HAP-1 (cell line): ENCODE measurements around the gene SYPL1.
A peak's percentile ranks its signal among the peaks of the same experiment; 100 is the strongest.

Experiments used
- DNase-seq, 2 experiments: peaks; one replicate each; pipeline ENCODE4 v3.0.0-alpha.2; 2016 to 2020; ENCODE audit warnings: low spot score in 2 of 2
- H3K27me3 ChIP-seq: fragments of 250-450 bp; sonication (Bioruptor Pico); 2 replicates; pipeline ENCODE4 v1.5.1; 2020; ENCODE audit warnings: low read depth, mild to moderate bottlenecking, moderate library complexity
- H3K36me3 ChIP-seq: fragments of 250-450 bp; sonication (Bioruptor Pico); replicated peaks from 2 replicates; pipeline ENCODE4 v1.5.1; 2020; ENCODE audit warnings: mild to moderate bottlenecking
- H3K4me1 ChIP-seq: fragments of 250-450 bp; sonication (Bioruptor Pico); 2 replicates; pipeline ENCODE4 v1.5.1; 2020; ENCODE audit warnings: mild to moderate bottlenecking
- H3K4me3 ChIP-seq: fragments of 250-450 bp; sonication (Bioruptor Pico); 2 replicates; pipeline ENCODE4 v1.5.1; 2020; ENCODE audit warnings: mild to moderate bottlenecking, moderate library complexity
- H3K9me3 ChIP-seq: fragments of 250-450 bp; sonication (Bioruptor Pico); 2 replicates; pipeline ENCODE4 v1.5.1; 2020; ENCODE audit warnings: mild to moderate bottlenecking, moderate library complexity
- in situ Hi-C: fragments of 300-500 bp; cut with MboI; formaldehyde crosslinking; loops from 3 replicates; pipeline ENCODE4 v1.14.3; 2020; ENCODE audit warnings: low sequenced_read_pairs, inconsistent platforms, mixed read lengths

SYPL1 gene

GRCh38 chr7:106114716-106115383 lies 2.7 kb upstream of the SYPL1 start:
- H3K4me3 ChIP-seq, result no peak overlapping the region
- no peaks in the 10 kb centered on the region for H3K27me3 ChIP-seq
- no peaks in the 10 kb centered on the region for H3K9me3 ChIP-seq
- in situ Hi-C loops, result no loop called here
- H3K36me3 ChIP-seq, result no peaks in the 10 kb centered on the region
- peaks cover 7% of the 10 kb centered on the region for H3K4me1 ChIP-seq
- DNase-seq, result no peak

GRCh38 chr7:106112972-106113421 lies 885 bp upstream of the SYPL1 start:
- in situ Hi-C loops, result no loop called here
- H3K4me1 ChIP-seq, result peaks cover 22% of the 10 kb centered on the region

GRCh38 chr7:106111655-106112117 lies 426 bp downstream of the SYPL1 start:
- Histone ChIP-seq H3K9me3 (no peaks in the 10 kb centered on the region), H3K27me3 (no peaks in the 10 kb centered on the region), H3K4me3 (peak overlapping the region; percentile 57), H3K36me3 (no peaks in the 10 kb centered on the region), H3K4me1 (peaks cover 22% of the 10 kb centered on the region)
- in situ Hi-C loops, result no loop called here
- peak in 1 of 2 experiments; percentile 38 for DNase-seq

More at GRCh38 chr7:106112972-106113421, 885 bp upstream of the SYPL1 start:
- no peak for DNase-seq
- Histone ChIP-seq H3K4me3 (no peak overlapping the region), H3K9me3 (no peaks in the 10 kb centered on the region), H3K27me3 (no peaks in the 10 kb centered on the region), H3K36me3 (no peaks in the 10 kb centered on the region)

- in situ Hi-C loops, result no loop called here
- Histone ChIP-seq H3K9me3 (no peaks in the 10 kb centered on the region), H3K4me3 (peak overlapping the region; percentile 57), H3K36me3 (no peaks in the 10 kb centered on the region), H3K27me3 (no peaks in the 10 kb centered on the region), H3K4me1 (peaks cover 22% of the 10 kb centered on the region)
- no peak for DNase-seq
Observed at GRCh38 chr7:106110885-106111654, 1.0 kb downstream of the SYPL1 start.

- H3K27me3 ChIP-seq, result no peaks in the 10 kb centered on the region
- in situ Hi-C loops, result no loop called here
- H3K4me3 ChIP-seq, result peak overlapping the region; percentile 57
- no peaks in the 10 kb centered on the region for H3K36me3 ChIP-seq
- H3K9me3 ChIP-seq, result no peaks in the 10 kb centered on the region
- DNase-seq, result peak in 1 of 2 experiments; percentile 26
- H3K4me1 ChIP-seq, result peaks cover 22% of the 10 kb centered on the region
Observed at GRCh38 chr7:106110238-106110560, 1.9 kb downstream of the SYPL1 start.

GRCh38 chr7:106109521-106110237 lies 2.4 kb downstream of the SYPL1 start:
- Histone ChIP-seq H3K9me3 (no peaks in the 10 kb centered on the region), H3K27me3 (no peaks in the 10 kb centered on the region), H3K4me1 (peaks cover 22% of the 10 kb centered on the region), H3K36me3 (no peaks in the 10 kb centered on the region), H3K4me3 (peak overlapping the region; percentile 57)
- in situ Hi-C loops, result no loop called here
- peak in 1 of 2 experiments; percentile 25 for DNase-seq

GRCh38 chr7:106108991-106109390 lies 3.1 kb downstream of the SYPL1 start:
- H3K4me1 ChIP-seq, result peaks cover 22% of the 10 kb centered on the region
- H3K36me3 ChIP-seq, result no peaks in the 10 kb centered on the region
- no peaks in the 10 kb centered on the region for H3K9me3 ChIP-seq
- H3K4me3 ChIP-seq, result no peak overlapping the region
- peak in 1 of 2 experiments; percentile 84 for DNase-seq
- no peaks in the 10 kb centered on the region for H3K27me3 ChIP-seq
- in situ Hi-C loops, result no loop called here

- no peaks in the 10 kb centered on the region for H3K36me3 ChIP-seq
- in situ Hi-C loops, result no loop called here
Observed at GRCh38 chr7:106104721-106105260, 7.3 kb downstream of the SYPL1 start.

GRCh38 chr7:106102387-106102966 lies 9.6 kb downstream of the SYPL1 start:
- H3K9me3 ChIP-seq, result no peaks in the 10 kb centered on the region
- H3K4me3 ChIP-seq, result no peak overlapping the region
- no peaks in the 10 kb centered on the region for H3K4me1 ChIP-seq
- peaks cover 7% of the 10 kb centered on the region; the same call in 1 of the 2 replicates for H3K36me3 ChIP-seq
- no peak for DNase-seq
- no peaks in the 10 kb centered on the region for H3K27me3 ChIP-seq
- in situ Hi-C loops, result no loop called here

More at GRCh38 chr7:106104721-106105260, 7.3 kb downstream of the SYPL1 start:
- Histone ChIP-seq H3K27me3 (no peaks in the 10 kb centered on the region), H3K9me3 (no peaks in the 10 kb centered on the region), H3K4me3 (no peak overlapping the region), H3K4me1 (peaks cover 14% of the 10 kb centered on the region)
- DNase-seq, result no peak

- Histone ChIP-seq H3K36me3 (peaks cover 14% of the 10 kb centered on the region; the same call in 1 of the 2 replicates), H3K9me3 (no peaks in the 10 kb centered on the region), H3K27me3 (no peaks in the 10 kb centered on the region), H3K4me1 (no peaks in the 10 kb centered on the region; the same call in 1 of the 2 replicates), H3K4me3 (no peak overlapping the region)
- DNase-seq, result no peak
- in situ Hi-C loops, result no loop called here
Observed at GRCh38 chr7:106101726-106102125, 10.4 kb downstream of the SYPL1 start.

GRCh38 chr7:106100863-106101629 lies 11.1 kb downstream of the SYPL1 start:
- Histone ChIP-seq H3K36me3 (peaks cover 15% of the 10 kb centered on the region; the same call in 1 of the 2 replicates), H3K9me3 (no peaks in the 10 kb centered on the region), H3K27me3 (no peaks in the 10 kb centered on the region), H3K4me3 (no peak overlapping the region), H3K4me1 (peaks cover 6% of the 10 kb centered on the region; the same call in 1 of the 2 replicates)
- no peak for DNase-seq
- in situ Hi-C loops, result no loop called here

GRCh38 chr7:106099539-106099938 lies 12.6 kb downstream of the SYPL1 start:
- no peak overlapping the region for H3K4me3 ChIP-seq
- H3K4me1 ChIP-seq, result peaks cover 10% of the 10 kb centered on the region
- H3K36me3 ChIP-seq, result peaks cover 15% of the 10 kb centered on the region; the same call in 1 of the 2 replicates
- H3K9me3 ChIP-seq, result no peaks in the 10 kb centered on the region
- no peak for DNase-seq
- in situ Hi-C loops, result no loop called here
- no peaks in the 10 kb centered on the region for H3K27me3 ChIP-seq
